Measurements from ENCODE around the gene XIRP2. TPM values are rescaled to one million over a fixed set of nuclear protein-coding genes. Genes with fewer than 3 reads are reported as not detected.

The XIRP2 gene
- total and polyA plus RNA-seq, 2 of the 8 experiments (the other 6 are each of a cell fraction or from before 2014, with no cell fraction given): 0.11 TPM; not detected in 1

- TF ChIP-seq YY1 (IDR thresholded peaks at IDR 0.05; ENCODE audit: low read depth, low read length): no peak
- no peak for TF ChIP-seq KDM5A (IDR thresholded peaks at IDR 0.05; ENCODE audit: low read length)
- no peak for TF ChIP-seq SIRT6 (IDR thresholded peaks at IDR 0.05; ENCODE audit: low read length)
- TF ChIP-seq CHD2 (IDR thresholded peaks at IDR 0.05; ENCODE audit: low read length): no peak
- TF ChIP-seq E2F6 (IDR thresholded peaks at IDR 0.05): no peak
- TF ChIP-seq ASH2L (IDR thresholded peaks at IDR 0.05; ENCODE audit: low read length): no peak
Measured at GRCh38 chr2:167258712-167259111, 370.4 kb downstream of the XIRP2 start (continued).

Data from H1 (cell line).